ENCODE results near the gene TEX51.

GRCh38 chr2:126911111-126911796 lies 12.6 kb downstream of the TEX51 start:
- no peak for TF ChIP-seq CTCF (IDR thresholded peaks at IDR 0.05; ENCODE audit: low read depth, low read length)
- TF ChIP-seq EZH2phosphoT487 (IDR thresholded peaks at IDR 0.05; ENCODE audit: low read depth), result no peak

All from OCI-LY3 (cell line).